Nephron (organoid): ENCODE data around the gene FILIP1L.

ENCODE experiments used
- H3K27ac Mint-ChIP-seq, 3 experiments: 2 replicates each; pipeline ENCODE4 v1.8.0; 2020; ENCODE audit warnings: mixed read lengths in 3 of 3, mild to moderate bottlenecking in 2 of 3, moderate library complexity in 1 of 3
- H3K27me3 Mint-ChIP-seq: 2 replicates; pipeline ENCODE4 v1.8.0; 2021; ENCODE audit warnings: low read depth, mild to moderate bottlenecking, moderate library complexity, mixed read lengths
- H3K36me3 Mint-ChIP-seq: 2 replicates; pipeline ENCODE4 v1.8.0; 2020; ENCODE audit warnings: low read depth, mixed read lengths
- H3K4me1 Mint-ChIP-seq: 2 replicates; pipeline ENCODE4 v1.8.0; 2020; ENCODE audit warnings: mixed read lengths
- H3K4me3 Mint-ChIP-seq, 3 experiments: 2 replicates each; pipeline ENCODE4 v1.8.0; 2020; ENCODE audit warnings: mild to moderate bottlenecking in 3 of 3, mixed read lengths in 3 of 3, moderate library complexity in 2 of 3
- H3K9me3 Mint-ChIP-seq: 2 replicates; pipeline ENCODE4 v1.8.0; 2020; ENCODE audit warnings: mixed read lengths
- CTCF ChIP-seq, 3 experiments: fragments of 200-600 bp; sonication (generic); IDR thresholded peaks; one replicate each; pipeline ENCODE4 v1.5.0; 2021; ENCODE audit warnings: antibody characterized with exemption in 3 of 3; ENCODE audit not compliant: unreplicated experiment in 3 of 3

Gene FILIP1L

GRCh38 chr3:100040451-100041225 is 73.7 kb downstream of the FILIP1L start:
- Mint-ChIP-seq H3K9me3 (no peaks in the 10 kb centered on the region), H3K36me3 (no peaks in the 10 kb centered on the region), H3K27me3 (no peaks in the 10 kb centered on the region), H3K27ac (peak overlapping the region; percentile 81 to 99 (median 97)), H3K4me1 (peaks cover 51% of the 10 kb centered on the region), H3K4me3 (peak overlapping the region in 1 of 3 experiments; percentile 31)
- no peak for TF ChIP-seq CTCF (IDR thresholded peaks at IDR 0.05; ENCODE audit: unreplicated experiment in 3 of 3)

GRCh38 chr3:100039075-100039474 is 75.2 kb downstream of the FILIP1L start:
- H3K36me3 Mint-ChIP-seq = no peaks in the 10 kb centered on the region
- H3K27me3 Mint-ChIP-seq = no peaks in the 10 kb centered on the region
- peaks cover 46% of the 10 kb centered on the region for H3K4me1 Mint-ChIP-seq
- no peaks in the 10 kb centered on the region for H3K9me3 Mint-ChIP-seq
- no peak overlapping the region for H3K4me3 Mint-ChIP-seq
- H3K27ac Mint-ChIP-seq = peak overlapping the region; percentile 74 to 99 (median 82)
- no peak for TF ChIP-seq CTCF (IDR thresholded peaks at IDR 0.05; ENCODE audit: unreplicated experiment in 3 of 3)

- Mint-ChIP-seq H3K4me1 (peaks cover 36% of the 10 kb centered on the region), H3K4me3 (no peak overlapping the region), H3K27ac (peak overlapping the region in 2 of 3 experiments; percentile 65 to 96), H3K27me3 (no peaks in the 10 kb centered on the region), H3K9me3 (no peaks in the 10 kb centered on the region), H3K36me3 (no peaks in the 10 kb centered on the region)
- TF ChIP-seq CTCF (IDR thresholded peaks at IDR 0.05; ENCODE audit: unreplicated experiment in 3 of 3) = no peak
These were observed 80.3 kb downstream of the FILIP1L start for GRCh38 chr3:100033903-100034471.

- no peak for TF ChIP-seq CTCF (IDR thresholded peaks at IDR 0.05; ENCODE audit: unreplicated experiment in 3 of 3)
- H3K27me3 Mint-ChIP-seq = no peaks in the 10 kb centered on the region
- H3K4me3 Mint-ChIP-seq = no peak overlapping the region
- no peaks in the 10 kb centered on the region for H3K36me3 Mint-ChIP-seq
- no peaks in the 10 kb centered on the region for H3K9me3 Mint-ChIP-seq
- H3K27ac Mint-ChIP-seq = peak overlapping the region in 2 of 3 experiments; percentile 91 to 96
- peaks cover 36% of the 10 kb centered on the region for H3K4me1 Mint-ChIP-seq
These were observed 81.1 kb downstream of the FILIP1L start for GRCh38 chr3:100033184-100033583.

- Mint-ChIP-seq H3K36me3 (no peaks in the 10 kb centered on the region), H3K4me3 (no peak overlapping the region), H3K27ac (peak overlapping the region in 2 of 3 experiments; percentile 33 to 96), H3K27me3 (no peaks in the 10 kb centered on the region), H3K9me3 (no peaks in the 10 kb centered on the region), H3K4me1 (peaks cover 36% of the 10 kb centered on the region)
- TF ChIP-seq CTCF (IDR thresholded peaks at IDR 0.05; ENCODE audit: unreplicated experiment in 3 of 3) = no peak
These were observed 82.1 kb downstream of the FILIP1L start for GRCh38 chr3:100032243-100032642.
